ENCODE results near the gene PRR5L.

GRCh38 chr11:36475192-36475591, 179.1 kb downstream of the PRR5L start:
- TF ChIP-seq, protein P1, sequence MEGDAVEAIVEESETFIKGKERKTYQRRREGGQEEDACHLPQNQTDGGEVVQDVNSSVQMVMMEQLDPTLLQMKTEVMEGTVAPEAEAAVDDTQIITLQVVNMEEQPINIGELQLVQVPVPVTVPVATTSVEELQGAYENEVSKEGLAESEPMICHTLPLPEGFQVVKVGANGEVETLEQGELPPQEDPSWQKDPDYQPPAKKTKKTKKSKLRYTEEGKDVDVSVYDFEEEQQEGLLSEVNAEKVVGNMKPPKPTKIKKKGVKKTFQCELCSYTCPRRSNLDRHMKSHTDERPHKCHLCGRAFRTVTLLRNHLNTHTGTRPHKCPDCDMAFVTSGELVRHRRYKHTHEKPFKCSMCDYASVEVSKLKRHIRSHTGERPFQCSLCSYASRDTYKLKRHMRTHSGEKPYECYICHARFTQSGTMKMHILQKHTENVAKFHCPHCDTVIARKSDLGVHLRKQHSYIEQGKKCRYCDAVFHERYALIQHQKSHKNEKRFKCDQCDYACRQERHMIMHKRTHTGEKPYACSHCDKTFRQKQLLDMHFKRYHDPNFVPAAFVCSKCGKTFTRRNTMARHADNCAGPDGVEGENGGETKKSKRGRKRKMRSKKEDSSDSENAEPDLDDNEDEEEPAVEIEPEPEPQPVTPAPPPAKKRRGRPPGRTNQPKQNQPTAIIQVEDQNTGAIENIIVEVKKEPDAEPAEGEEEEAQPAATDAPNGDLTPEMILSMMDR (IDR thresholded peaks at IDR 0.05), result no peak
- no peak for TF ChIP-seq POLR2A (IDR thresholded peaks at IDR 0.05)
